Esophagus muscularis mucosa (tissue), 4 donors: ENCODE data around the gene TANC1. TPM values are rescaled to one million over a fixed set of nuclear protein-coding genes. Genes with fewer than 3 reads are reported as not detected.

ENCODE experiments used
- DNase-seq: peaks from one replicate; pipeline ENCODE4 v3.0.0-alpha.2; 2017; ENCODE audit errors: extremely low spot score
- H3K27ac ChIP-seq, 4 donors: fragments of 200-600 bp; sonication (generic); replicated peaks in 1 of 4; 1 replicate in 3 of 4; 2 replicates in 1 of 4; pipeline ENCODE4 v1.5.1; 2016 to 2019; ENCODE audit warnings: mild to moderate bottlenecking in 1 of 4
- H3K27me3 ChIP-seq, 4 donors: fragments of 200-600 bp; sonication (generic); one replicate each; pipeline versions ENCODE4 v1.5.1 to v1.6.0; 2016 to 2019
- H3K36me3 ChIP-seq, 4 donors: fragments of 200-600 bp; sonication (generic); one replicate each; pipeline ENCODE4 v1.5.1; 2016 to 2019
- H3K4me1 ChIP-seq, 4 donors: fragments of 200-600 bp; sonication (generic); one replicate each; pipeline ENCODE4 v1.5.1; 2016 to 2019
- H3K4me3 ChIP-seq, 4 donors: fragments of 200-600 bp; sonication (generic); 1 replicate in 2 of 4; 2 replicates in 2 of 4; pipeline ENCODE4 v1.5.1; 2016 to 2019; ENCODE audit warnings: mild to moderate bottlenecking in 4 of 4, moderate library complexity in 1 of 4
- H3K9me3 ChIP-seq, 4 donors: fragments of 200-600 bp; sonication (generic); 1 replicate in 3 of 4; 2 replicates in 1 of 4; pipeline ENCODE4 v1.5.1; 2016 to 2019
- EP300 ChIP-seq: sonication (generic); formaldehyde crosslinking; IDR thresholded peaks from one replicate; pipeline ENCODE4 v1.6.1; 2017; ENCODE audit warnings: antibody characterized with exemption
- POLR2A ChIP-seq: fragments of 450-650 bp; IDR thresholded peaks from one replicate; pipeline ENCODE4 v1.6.1; 2017; ENCODE audit warnings: antibody characterized with exemption, moderate library complexity, mild to moderate bottlenecking, low read depth
- POLR2AphosphoS5 ChIP-seq, 2 donors: sonication (generic); formaldehyde crosslinking; IDR thresholded peaks; one replicate each; pipeline ENCODE4 v1.6.1; 2017; ENCODE audit warnings: antibody characterized with exemption in 2 of 2
- WGBS: methylation state at CpG from one replicate; pipeline ENCODE4 v1.1.5; 2018; 5-methylcytosine and 5-hydroxymethylcytosine counted together
- intact Hi-C: fragments of 100-400 bp; cut with DNase I; formaldehyde crosslinking; loops from one replicate; pipeline ENCODE4 v1.15.1; 2023
- total RNA-seq, 4 donors: library from RNA; depleted of rRNA; stranded (reverse); fragments of >200 nt; gene quantifications; one replicate each; pipeline versions ENCODE4 v1.1.0 to v1.2.1, GENCODE V29; 2016
- TF ChIP-seq, protein P1 (sequence below), 3 experiments: fragments of 200-600 bp in 2 of 3; fragments of 450-650 bp in 1 of 3; sonication (generic) in 2 of 3; IDR thresholded peaks; one replicate each; pipeline ENCODE4 v1.5.1; 2017 to 2019; ENCODE audit warnings: antibody characterized with exemption in 3 of 3, mild to moderate bottlenecking in 2 of 3, moderate library complexity in 1 of 3

Gene TANC1
- total RNA-seq, 4 donors from 2014 or later: 34.3 to 54.0 (median 52.9) TPM

DNA sequence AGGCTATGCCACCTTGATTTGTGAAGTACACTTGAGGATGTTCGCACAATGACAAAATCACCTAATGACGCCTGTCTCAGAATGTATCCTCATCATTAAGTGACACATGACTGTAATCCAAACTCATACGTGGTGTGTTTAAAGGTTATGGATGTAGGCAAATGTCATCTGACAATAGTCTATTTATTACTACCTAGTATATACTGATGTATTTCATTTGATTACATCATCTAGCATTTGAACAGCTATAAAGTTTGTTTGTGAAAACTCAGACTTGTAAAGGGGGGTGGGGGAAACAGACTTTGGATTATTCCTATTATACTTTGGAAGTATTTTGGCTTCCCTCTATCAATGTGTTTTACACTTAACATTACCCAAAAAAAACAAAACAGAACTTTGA is 129.9 kb downstream of the TANC1 start:
- TF ChIP-seq EP300 (no peak), POLR2AphosphoS5 (IDR thresholded peaks at IDR 0.05) (no peak), POLR2A (no peak)
- TF ChIP-seq, protein P1, sequence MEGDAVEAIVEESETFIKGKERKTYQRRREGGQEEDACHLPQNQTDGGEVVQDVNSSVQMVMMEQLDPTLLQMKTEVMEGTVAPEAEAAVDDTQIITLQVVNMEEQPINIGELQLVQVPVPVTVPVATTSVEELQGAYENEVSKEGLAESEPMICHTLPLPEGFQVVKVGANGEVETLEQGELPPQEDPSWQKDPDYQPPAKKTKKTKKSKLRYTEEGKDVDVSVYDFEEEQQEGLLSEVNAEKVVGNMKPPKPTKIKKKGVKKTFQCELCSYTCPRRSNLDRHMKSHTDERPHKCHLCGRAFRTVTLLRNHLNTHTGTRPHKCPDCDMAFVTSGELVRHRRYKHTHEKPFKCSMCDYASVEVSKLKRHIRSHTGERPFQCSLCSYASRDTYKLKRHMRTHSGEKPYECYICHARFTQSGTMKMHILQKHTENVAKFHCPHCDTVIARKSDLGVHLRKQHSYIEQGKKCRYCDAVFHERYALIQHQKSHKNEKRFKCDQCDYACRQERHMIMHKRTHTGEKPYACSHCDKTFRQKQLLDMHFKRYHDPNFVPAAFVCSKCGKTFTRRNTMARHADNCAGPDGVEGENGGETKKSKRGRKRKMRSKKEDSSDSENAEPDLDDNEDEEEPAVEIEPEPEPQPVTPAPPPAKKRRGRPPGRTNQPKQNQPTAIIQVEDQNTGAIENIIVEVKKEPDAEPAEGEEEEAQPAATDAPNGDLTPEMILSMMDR (IDR thresholded peaks at IDR 0.05): no peak
- Histone ChIP-seq H3K36me3 (peaks cover 0 to 7% (median 0%) of the 10 kb centered on the region in 4 donors), H3K4me3 (no peak overlapping the region), H3K27me3 (no peaks in the 10 kb centered on the region), H3K4me1 (peaks cover 35 to 50% (median 44%) of the 10 kb centered on the region in 4 donors), H3K27ac (peak overlapping the region in 2 of 4 donors; percentile 7 to 25), H3K9me3 (peaks cover 0 to 8% (median 6%) of the 10 kb centered on the region in 4 donors)
- intact Hi-C loops: no loop called here
- DNase-seq: no peak
- 86% methylated on average over 3 of the region's 3 CpGs for WGBS

DNA sequence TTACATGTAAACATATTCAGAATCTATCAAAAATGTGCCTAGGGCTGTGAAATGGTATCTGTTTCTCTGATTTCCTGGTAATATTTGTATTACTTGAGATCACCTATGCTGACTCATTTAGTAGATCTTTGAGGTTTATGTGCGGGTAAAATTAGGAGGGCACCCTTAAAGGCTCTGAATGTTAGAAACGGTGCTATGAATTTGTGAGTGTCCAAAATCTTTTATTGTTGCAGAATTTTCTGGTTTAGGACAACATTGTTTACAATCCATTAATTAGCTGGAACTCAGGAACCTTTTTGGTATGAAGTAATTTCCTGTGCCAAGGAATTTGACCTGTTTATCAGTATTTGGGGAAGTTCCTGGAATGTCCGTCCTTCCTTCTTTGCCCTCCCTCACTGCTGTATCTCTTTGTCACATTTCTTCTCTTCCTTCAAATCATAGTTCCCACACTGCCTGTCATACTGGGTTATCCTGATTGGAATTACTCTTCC is 130.5 kb downstream of the TANC1 start:
- intact Hi-C loops: no loop called here
- 31% methylated on average over 3 of the region's 3 CpGs for WGBS
- H3K27me3 ChIP-seq: no peaks in the 10 kb centered on the region

DNA sequence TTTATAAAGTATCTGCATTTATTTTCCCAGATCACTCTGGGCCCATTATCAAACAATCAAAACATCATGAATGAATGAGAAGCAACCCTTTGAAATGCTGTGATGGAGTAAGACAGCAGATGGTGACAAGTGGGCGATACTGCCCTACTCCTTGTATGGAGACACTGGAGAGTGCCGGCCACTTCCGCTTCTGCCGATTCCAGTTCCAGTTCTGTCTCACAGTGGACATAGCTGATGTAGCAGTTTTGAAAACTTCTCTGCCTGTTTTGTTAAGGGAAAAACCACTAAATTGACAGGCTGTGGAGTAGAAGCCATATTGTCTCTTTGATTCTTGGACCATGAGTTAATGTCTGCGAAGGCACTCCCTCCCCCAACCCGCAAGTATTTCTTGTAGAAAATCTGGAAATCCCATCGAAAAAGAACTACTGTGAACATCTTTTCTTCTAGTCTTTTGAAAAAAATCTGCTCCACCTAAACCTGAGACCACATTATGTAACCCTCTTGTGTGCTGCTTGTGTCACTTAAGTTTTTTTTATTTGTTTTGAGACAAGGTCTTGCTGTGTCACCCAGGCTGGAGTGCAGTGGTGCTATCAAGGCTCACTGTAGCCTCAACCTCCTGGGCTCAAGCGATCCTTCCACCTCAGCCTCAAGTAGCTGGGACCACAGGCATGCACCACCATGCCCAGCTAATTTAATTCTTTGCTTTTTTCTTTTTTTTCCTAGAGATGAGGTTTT is 133.5 kb downstream of the TANC1 start:
- H3K36me3 ChIP-seq: peaks cover 0 to 7% (median 0%) of the 10 kb centered on the region in 4 donors
- H3K4me3 ChIP-seq: no peak overlapping the region
- no peaks in the 10 kb centered on the region for H3K27me3 ChIP-seq
- no peak overlapping the region for H3K27ac ChIP-seq
- TF ChIP-seq, protein P1 (IDR thresholded peaks at IDR 0.05): no peak
- TF ChIP-seq POLR2AphosphoS5 (IDR thresholded peaks at IDR 0.05): no peak
- TF ChIP-seq POLR2A: no peak
- no peak for TF ChIP-seq EP300
- WGBS: 81% methylated on average over 7 of the region's 8 CpGs
- H3K9me3 ChIP-seq: peaks cover 0 to under 1% (median under 1%) of the 10 kb centered on the region in 4 donors
- peaks cover 16 to 27% (median 22%) of the 10 kb centered on the region in 4 donors for H3K4me1 ChIP-seq
- intact Hi-C loops: no loop called here
- no peak for DNase-seq

More for the DNA sequence above, 130.5 kb downstream of the TANC1 start:
- peaks cover 29 to 44% (median 38%) of the 10 kb centered on the region in 4 donors for H3K4me1 ChIP-seq
- no peak for TF ChIP-seq POLR2AphosphoS5 (IDR thresholded peaks at IDR 0.05)
- TF ChIP-seq, protein P1 (IDR thresholded peaks at IDR 0.05): no peak
- TF ChIP-seq POLR2A: no peak
- TF ChIP-seq EP300: no peak
- H3K9me3 ChIP-seq: peaks cover 0 to 8% (median 6%) of the 10 kb centered on the region in 4 donors
- peak overlapping the region in 3 of 4 donors; percentile 4 to 25 (median 7) for H3K27ac ChIP-seq
- no peak overlapping the region for H3K4me3 ChIP-seq
- DNase-seq: no peak
- H3K36me3 ChIP-seq: peaks cover 0 to 7% (median 0%) of the 10 kb centered on the region in 4 donors

DNA sequence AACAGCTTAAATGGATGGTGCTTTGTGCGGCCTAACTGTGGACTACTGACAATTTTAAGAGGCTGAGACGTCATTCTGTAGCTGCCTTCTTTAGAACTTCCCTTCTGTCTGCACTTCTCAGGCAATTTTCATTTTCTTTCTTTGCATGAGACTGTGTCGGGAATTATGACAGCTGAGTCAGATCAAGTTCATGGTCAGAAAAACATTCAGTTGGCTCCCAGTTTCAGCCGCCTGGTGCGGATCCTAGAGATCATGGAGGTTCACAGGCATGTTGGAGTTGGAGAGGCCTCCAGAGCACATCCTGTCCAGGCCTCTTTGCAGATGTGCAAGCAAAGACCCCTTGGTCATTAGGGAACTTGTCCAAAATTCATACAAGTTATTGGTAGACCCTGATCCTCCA is 135.0 kb downstream of the TANC1 start:
- H3K9me3 ChIP-seq: no peaks in the 10 kb centered on the region
- no peak overlapping the region for H3K27ac ChIP-seq
- peaks cover 0 to 3% (median 0%) of the 10 kb centered on the region in 4 donors for H3K36me3 ChIP-seq
- H3K4me3 ChIP-seq: no peak overlapping the region
- no peaks in the 10 kb centered on the region for H3K27me3 ChIP-seq
- WGBS: 79% methylated on average over 5 of the region's 5 CpGs
- TF ChIP-seq, protein P1 (IDR thresholded peaks at IDR 0.05): no peak
- TF ChIP-seq POLR2A: no peak
- no peak for TF ChIP-seq EP300
- TF ChIP-seq POLR2AphosphoS5 (IDR thresholded peaks at IDR 0.05): no peak
- peaks cover 20 to 30% (median 25%) of the 10 kb centered on the region in 4 donors for H3K4me1 ChIP-seq
- intact Hi-C loops: no loop called here
- no peak for DNase-seq
